Coronary artery (tissue), 2 donors: ENCODE measurements around the gene NFE2L2.
A peak's percentile ranks its signal among the peaks of the same experiment; 100 is the strongest.

Source experiments
- DNase-seq: peaks from one replicate; pipeline ENCODE4 v3.0.0-alpha.2; 2017; ENCODE audit warnings: low spot score
- H3K27ac ChIP-seq, 2 donors: fragments of 200-600 bp; sonication (generic); one replicate each; pipeline ENCODE4 v1.5.1; 2016 to 2019
- H3K4me3 ChIP-seq: fragments of 200-600 bp; sonication (generic); 2 replicates; pipeline ENCODE4 v1.5.1; 2016; ENCODE audit warnings: mild to moderate bottlenecking, moderate library complexity
- TF ChIP-seq, protein P1 (sequence below): fragments of 200-600 bp; sonication (generic); IDR thresholded peaks from one replicate; pipeline ENCODE4 v1.5.1; 2019; ENCODE audit warnings: antibody characterized with exemption

Gene NFE2L2

DNA sequence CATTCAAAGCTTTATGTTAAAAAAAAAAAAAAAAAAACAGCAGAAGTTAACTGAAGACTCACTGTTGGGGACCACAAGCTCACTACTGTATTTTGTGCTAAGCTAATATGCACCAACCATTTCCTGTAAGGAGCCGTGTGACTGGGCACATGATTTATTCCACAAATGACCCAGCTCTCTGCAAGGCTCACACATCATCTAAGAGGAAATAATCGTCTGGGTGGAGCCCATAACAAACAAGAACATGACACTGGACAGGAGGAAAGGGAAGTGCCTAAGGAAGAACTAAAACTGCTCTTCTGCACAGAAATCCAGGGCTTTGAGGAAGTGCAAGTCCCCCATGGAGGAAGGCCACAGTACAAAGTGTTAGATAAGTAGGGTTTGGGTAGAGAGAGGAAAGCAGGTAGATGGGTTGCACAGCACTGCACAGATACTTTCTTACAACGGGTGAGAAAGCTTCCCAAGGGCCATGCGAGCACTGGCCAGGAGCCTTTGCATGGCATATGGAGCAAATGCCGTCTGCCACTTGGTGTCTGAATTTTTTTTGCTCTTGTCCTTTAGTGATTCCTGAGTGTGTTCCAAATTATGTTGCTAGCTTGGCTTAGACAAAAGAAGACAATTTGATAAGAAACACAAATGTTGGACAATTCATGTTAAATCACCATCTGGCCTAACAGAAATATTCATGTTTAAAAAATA lies 24.4 kb downstream of the NFE2L2 start:
- TF ChIP-seq, protein P1, sequence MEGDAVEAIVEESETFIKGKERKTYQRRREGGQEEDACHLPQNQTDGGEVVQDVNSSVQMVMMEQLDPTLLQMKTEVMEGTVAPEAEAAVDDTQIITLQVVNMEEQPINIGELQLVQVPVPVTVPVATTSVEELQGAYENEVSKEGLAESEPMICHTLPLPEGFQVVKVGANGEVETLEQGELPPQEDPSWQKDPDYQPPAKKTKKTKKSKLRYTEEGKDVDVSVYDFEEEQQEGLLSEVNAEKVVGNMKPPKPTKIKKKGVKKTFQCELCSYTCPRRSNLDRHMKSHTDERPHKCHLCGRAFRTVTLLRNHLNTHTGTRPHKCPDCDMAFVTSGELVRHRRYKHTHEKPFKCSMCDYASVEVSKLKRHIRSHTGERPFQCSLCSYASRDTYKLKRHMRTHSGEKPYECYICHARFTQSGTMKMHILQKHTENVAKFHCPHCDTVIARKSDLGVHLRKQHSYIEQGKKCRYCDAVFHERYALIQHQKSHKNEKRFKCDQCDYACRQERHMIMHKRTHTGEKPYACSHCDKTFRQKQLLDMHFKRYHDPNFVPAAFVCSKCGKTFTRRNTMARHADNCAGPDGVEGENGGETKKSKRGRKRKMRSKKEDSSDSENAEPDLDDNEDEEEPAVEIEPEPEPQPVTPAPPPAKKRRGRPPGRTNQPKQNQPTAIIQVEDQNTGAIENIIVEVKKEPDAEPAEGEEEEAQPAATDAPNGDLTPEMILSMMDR, result no peak
- DNase-seq, result no peak
- Histone ChIP-seq H3K27ac (peak overlapping the region; percentile 70 to 83), H3K4me3 (peak overlapping the region; percentile 37)

DNA sequence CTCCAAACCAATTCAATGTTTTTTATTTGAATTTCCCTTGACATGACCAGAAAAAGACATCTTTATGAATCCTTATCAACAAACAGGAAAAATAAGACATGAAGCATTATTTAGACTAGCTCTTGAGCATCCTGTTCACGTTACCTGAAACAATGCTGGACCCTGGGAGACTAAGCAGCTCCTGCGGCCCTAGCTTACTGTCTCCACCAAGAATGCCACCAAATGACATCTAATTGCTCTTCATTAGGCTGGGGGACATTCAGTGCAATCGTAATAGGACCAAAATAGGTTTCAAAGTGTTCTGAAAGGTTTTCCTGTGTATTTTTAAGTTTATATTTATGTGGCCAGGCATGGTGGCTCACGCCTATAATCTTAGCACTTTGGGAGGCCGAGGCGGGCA lies 25.5 kb downstream of the NFE2L2 start:
- DNase-seq, result no peak
- H3K27ac ChIP-seq, result peak overlapping the region; percentile 53 to 69
- TF ChIP-seq, protein P1, result no peak
- no peak overlapping the region for H3K4me3 ChIP-seq

DNA sequence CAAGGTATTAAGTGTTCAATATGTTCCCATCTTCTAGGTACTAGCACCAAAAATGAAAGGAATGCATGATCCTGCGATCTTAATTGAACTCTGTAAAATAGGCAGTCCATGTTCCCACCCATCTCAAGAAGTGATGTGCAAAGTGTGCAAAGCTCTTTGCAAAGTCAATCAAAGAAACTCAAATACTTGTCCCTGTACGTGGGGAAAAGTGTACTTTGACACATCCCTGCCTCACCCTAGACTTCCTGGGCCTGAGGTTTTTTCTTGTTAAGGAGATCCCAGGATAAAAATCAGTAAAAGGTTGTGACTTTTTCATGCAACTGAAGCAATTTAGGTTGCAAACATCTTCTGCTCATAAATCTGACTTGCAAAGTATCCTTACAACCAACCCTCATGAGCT lies 26.6 kb downstream of the NFE2L2 start:
- Histone ChIP-seq H3K4me3 (no peak overlapping the region), H3K27ac (peak overlapping the region; percentile 36 to 69)
- DNase-seq, result no peak
- TF ChIP-seq, protein P1, result no peak

DNA sequence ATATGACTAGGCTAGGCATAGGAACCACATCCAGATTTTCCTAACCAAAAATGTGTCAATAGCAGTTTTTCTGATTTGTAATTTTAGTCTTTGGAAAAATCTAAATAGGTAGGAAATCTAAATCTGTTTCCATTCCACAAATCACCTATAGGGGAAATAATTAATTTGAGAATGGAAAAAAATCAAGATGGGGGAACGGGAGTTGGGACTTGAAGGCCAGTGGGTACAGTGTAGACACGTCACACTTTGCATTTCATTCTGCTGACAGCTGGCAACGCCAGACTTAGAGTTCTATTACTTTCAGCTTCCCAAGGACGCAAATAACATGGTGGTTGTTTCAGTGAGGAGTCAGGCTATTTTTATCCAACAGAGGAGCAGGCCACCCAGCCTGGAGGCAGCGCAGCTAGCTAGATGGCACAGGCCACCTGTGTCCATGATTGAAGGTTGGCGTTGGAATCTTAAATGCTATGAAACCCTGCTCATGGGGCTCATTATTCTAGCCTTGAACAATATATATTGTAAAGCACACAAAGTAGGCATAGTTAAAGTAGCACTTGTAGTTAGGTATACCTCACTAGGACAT lies 28.6 kb downstream of the NFE2L2 start:
- TF ChIP-seq, protein P1, result no peak
- Histone ChIP-seq H3K27ac (peak overlapping the region in 1 of 2 donors; percentile 12), H3K4me3 (no peak overlapping the region)
- no peak for DNase-seq

DNA sequence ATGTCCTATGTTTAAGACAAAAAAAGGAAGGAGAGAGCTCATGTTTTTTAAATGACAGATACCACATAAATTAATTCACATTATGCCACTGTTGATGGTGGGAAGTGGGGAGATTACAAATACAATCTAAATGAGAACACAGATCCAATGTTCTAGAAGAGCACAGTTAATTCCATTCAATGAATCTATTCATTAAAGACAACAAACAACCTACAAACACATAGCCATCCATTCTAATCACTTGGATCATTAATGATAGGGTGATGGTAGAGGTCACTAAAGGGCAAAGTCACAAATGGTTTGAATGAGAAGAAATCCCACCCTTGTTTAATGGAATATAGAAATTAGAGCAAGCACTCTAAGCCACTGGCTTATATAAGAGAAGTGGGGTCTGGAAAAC lies 30.3 kb downstream of the NFE2L2 start:
- Histone ChIP-seq H3K4me3 (no peak overlapping the region), H3K27ac (peak overlapping the region in 1 of 2 donors; percentile 15)
- TF ChIP-seq, protein P1, result no peak

DNA sequence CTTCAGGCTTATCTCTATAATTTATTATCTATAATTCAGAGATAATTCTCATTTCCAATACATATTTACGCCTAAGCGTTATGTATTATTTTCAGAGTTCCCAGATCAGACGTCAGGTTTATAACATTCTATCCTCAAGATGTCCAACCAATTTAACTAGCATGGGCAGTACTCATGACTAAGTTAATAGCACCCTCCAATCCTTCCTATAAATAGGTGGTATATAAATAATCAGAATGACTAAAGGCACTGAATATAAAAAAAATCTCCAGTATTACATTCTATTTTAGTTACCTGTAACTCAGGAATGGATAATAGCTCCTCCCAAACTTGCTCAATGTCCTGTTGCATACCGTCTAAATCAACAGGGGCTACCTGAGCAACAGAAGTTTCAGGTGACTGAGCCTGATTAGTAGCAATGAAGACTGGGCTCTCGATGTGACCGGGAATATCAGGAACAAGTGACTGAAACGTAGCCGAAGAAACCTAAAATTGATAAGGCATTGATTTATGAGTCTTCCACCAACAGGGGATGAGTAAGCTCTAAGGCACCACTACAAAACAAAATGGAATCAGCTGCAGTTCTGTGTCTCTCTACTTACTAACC lies 32.3 kb downstream of the NFE2L2 start:
- TF ChIP-seq, protein P1, result no peak
- no peak for DNase-seq
- Histone ChIP-seq H3K4me3 (no peak overlapping the region), H3K27ac (no peak overlapping the region)

More for the DNA sequence above, 30.3 kb downstream of the NFE2L2 start:
- DNase-seq, result no peak
